HepG2 (cell line): ENCODE results near the gene NFIC. TPM values are rescaled to one million over a fixed set of nuclear protein-coding genes. Genes with fewer than 3 reads are reported as not detected.

ENCODE experiments used
- AKAP8 ChIP-seq: sonication (generic); formaldehyde crosslinking; IDR thresholded peaks from 2 replicates; pipeline ENCODE4 v1.5.1; 2020; ENCODE audit warnings: mild to moderate bottlenecking, missing genetic modification reagents
- ERF ChIP-seq: IDR thresholded peaks from 2 replicates; pipeline ENCODE4 v1.6.1; 2018; ENCODE audit warnings: missing biosample characterization, missing genetic modification reagents
- HDAC6 ChIP-seq: fragments of 200-600 bp; sonication (generic); IDR thresholded peaks from 2 replicates; pipeline ENCODE4 v1.7.0; 2017; ENCODE audit warnings: mild to moderate bottlenecking, antibody characterized with exemption, low read length, low read depth
- HNRNPL ChIP-seq: fragments of 200-400 bp; formaldehyde crosslinking; IDR thresholded peaks from 2 replicates; pipeline ENCODE4 v1.6.1; 2017; ENCODE audit warnings: mild to moderate bottlenecking, low read depth, low read length
- HNRNPLL ChIP-seq: fragments of 200-400 bp; formaldehyde crosslinking; IDR thresholded peaks from 2 replicates; pipeline ENCODE4 v1.6.1; 2017; ENCODE audit warnings: mild to moderate bottlenecking, low read depth, low read length; ENCODE audit not compliant: poor library complexity, severe bottlenecking
- KDM2A ChIP-seq: sonication (generic); formaldehyde crosslinking; IDR thresholded peaks from 2 replicates; pipeline ENCODE4 v1.4.0; 2020; ENCODE audit warnings: low read depth, missing genetic modification reagents, borderline replicate concordance
- REL ChIP-seq: sonication (generic); formaldehyde crosslinking; conservative IDR thresholded peaks from 2 replicates; pipeline ENCODE4 v1.8.0; 2022; ENCODE audit warnings: mild to moderate bottlenecking, missing genetic modification reagents, moderate library complexity
- SALL1 ChIP-seq: sonication (generic); formaldehyde crosslinking; IDR thresholded peaks from 2 replicates; pipeline ENCODE4 v1.8.0; 2022; ENCODE audit warnings: mild to moderate bottlenecking, missing genetic modification reagents
- TEAD2 ChIP-seq: sonication (generic); formaldehyde crosslinking; IDR thresholded peaks from 2 replicates; pipeline ENCODE4 v1.9.0; 2021; ENCODE audit warnings: missing genetic modification reagents
- TFDP1 ChIP-seq: IDR thresholded peaks from 2 replicates; pipeline ENCODE4 v1.6.1; 2016; ENCODE audit warnings: missing compliant biosample characterization, missing genetic modification reagents, borderline replicate concordance
- ZFP90 ChIP-seq: sonication (generic); formaldehyde crosslinking; IDR thresholded peaks from 2 replicates; pipeline ENCODE4 v1.8.0; 2022; ENCODE audit warnings: missing genetic modification reagents, mild to moderate bottlenecking, inconsistent platforms, borderline replicate concordance
- ZMAT5 ChIP-seq: sonication (generic); formaldehyde crosslinking; IDR thresholded peaks from 2 replicates; pipeline ENCODE4 v1.5.0; 2020; ENCODE audit warnings: mild to moderate bottlenecking, low read depth, missing genetic modification reagents, borderline replicate concordance
- ZNF460 ChIP-seq: sonication (generic); formaldehyde crosslinking; IDR thresholded peaks from 2 replicates; pipeline ENCODE4 v1.5.1; 2020; ENCODE audit warnings: missing genetic modification reagents, mild to moderate bottlenecking, borderline replicate concordance
- ZNF629 ChIP-seq: sonication (generic); formaldehyde crosslinking; conservative IDR thresholded peaks from 2 replicates; pipeline ENCODE4 v1.5.0; 2020; ENCODE audit warnings: missing genetic modification reagents
- ZNF75D ChIP-seq: sonication (generic); formaldehyde crosslinking; IDR thresholded peaks from 2 replicates; pipeline ENCODE4 v1.8.1; 2023; ENCODE audit warnings: missing genetic modification reagents, mild to moderate bottlenecking, borderline replicate concordance
- ZNF841 ChIP-seq: sonication (generic); formaldehyde crosslinking; IDR thresholded peaks from 2 replicates; pipeline ENCODE4 v1.8.1; 2023; ENCODE audit warnings: missing genetic modification reagents, borderline replicate concordance
- polyA plus RNA-seq, 8 experiments: library from polyadenylated mRNA; depleted of rRNA in 3 of 8; stranded (reverse) in 7 of 8; unstranded in 1 of 8; fragments of >200 nt; fragmentation: Illumina TruSeq in 4 of 8; extraction: Trizol in 4 of 8; gene quantifications; 2 replicates each; pipeline versions ENCODE4 v1.2.1 to v1.2.3, GENCODE V29; 2011 to 2016; ENCODE audit warnings: low read depth in 4 of 8, missing spikeins in 1 of 8, mixed read lengths in 1 of 8; ENCODE audit not compliant: insufficient read depth in 1 of 8
- total RNA-seq, 5 experiments: library from RNA; depleted of rRNA; stranded (reverse); fragments of >200 nt; fragmentation: Illumina TruSeq; extraction: Trizol; gene quantifications; 2 replicates each; pipeline ENCODE4 v1.2.3, GENCODE V29; 2016; ENCODE audit warnings: low read depth in 1 of 5
- TF ChIP-seq, protein P1 (sequence below): sonication (generic); formaldehyde crosslinking; IDR thresholded peaks from 2 replicates; pipeline ENCODE4 v1.4.0; 2020; ENCODE audit warnings: missing genetic modification reagents
- TF ChIP-seq, protein P2 (sequence below): IDR thresholded peaks from 2 replicates; pipeline ENCODE4 v1.4.0; 2020; ENCODE audit warnings: mild to moderate bottlenecking, missing genetic modification reagents
- TF ChIP-seq, protein P3 (sequence below): IDR thresholded peaks from 2 replicates; pipeline ENCODE4 v1.6.1; 2016
- TF ChIP-seq, protein P4 (sequence below): IDR thresholded peaks from 2 replicates; pipeline ENCODE4 v1.6.1; 2016; ENCODE audit warnings: low read depth, control low read depth

Gene NFIC
- total and polyA plus RNA-seq, 2 of the 13 experiments (the other 11 are each of a cell fraction or from before 2014, with no cell fraction given), result 1.3 to 2.5 TPM

GRCh38 chr19:3372413-3372812, 6.0 kb downstream of the NFIC start (continued):
- TF ChIP-seq, protein P1, sequence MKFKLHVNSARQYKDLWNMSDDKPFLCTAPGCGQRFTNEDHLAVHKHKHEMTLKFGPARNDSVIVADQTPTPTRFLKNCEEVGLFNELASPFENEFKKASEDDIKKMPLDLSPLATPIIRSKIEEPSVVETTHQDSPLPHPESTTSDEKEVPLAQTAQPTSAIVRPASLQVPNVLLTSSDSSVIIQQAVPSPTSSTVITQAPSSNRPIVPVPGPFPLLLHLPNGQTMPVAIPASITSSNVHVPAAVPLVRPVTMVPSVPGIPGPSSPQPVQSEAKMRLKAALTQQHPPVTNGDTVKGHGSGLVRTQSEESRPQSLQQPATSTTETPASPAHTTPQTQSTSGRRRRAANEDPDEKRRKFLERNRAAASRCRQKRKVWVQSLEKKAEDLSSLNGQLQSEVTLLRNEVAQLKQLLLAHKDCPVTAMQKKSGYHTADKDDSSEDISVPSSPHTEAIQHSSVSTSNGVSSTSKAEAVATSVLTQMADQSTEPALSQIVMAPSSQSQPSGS (CRISPR knock-in tag), result no peak
- TF ChIP-seq SALL1 (CRISPR knock-in tag) (peak; percentile 43; the same call in 1 of the 2 replicates), ERF (0 out of 2 replicates have a peak, but pooled peaks have one; percentile 38), ZNF460 (CRISPR knock-in tag) (no peak), TFDP1 (CRISPR knock-in tag) (peak; percentile 61; the same call in 1 of the 2 replicates), AKAP8 (CRISPR knock-in tag) (no peak), HNRNPL (no peak), ZNF841 (CRISPR knock-in tag) (no peak), ZNF75D (CRISPR knock-in tag) (no peak), ZFP90 (CRISPR knock-in tag) (no peak), ZNF629 (CRISPR knock-in tag) (peak; percentile 70), HNRNPLL (no peak), ZMAT5 (CRISPR knock-in tag) (no peak), HDAC6 (no peak), REL (no peak), TEAD2 (no peak), KDM2A (CRISPR knock-in tag) (0 out of 2 replicates have a peak, but pooled peaks have one; percentile 20)
- TF ChIP-seq, protein P2, sequence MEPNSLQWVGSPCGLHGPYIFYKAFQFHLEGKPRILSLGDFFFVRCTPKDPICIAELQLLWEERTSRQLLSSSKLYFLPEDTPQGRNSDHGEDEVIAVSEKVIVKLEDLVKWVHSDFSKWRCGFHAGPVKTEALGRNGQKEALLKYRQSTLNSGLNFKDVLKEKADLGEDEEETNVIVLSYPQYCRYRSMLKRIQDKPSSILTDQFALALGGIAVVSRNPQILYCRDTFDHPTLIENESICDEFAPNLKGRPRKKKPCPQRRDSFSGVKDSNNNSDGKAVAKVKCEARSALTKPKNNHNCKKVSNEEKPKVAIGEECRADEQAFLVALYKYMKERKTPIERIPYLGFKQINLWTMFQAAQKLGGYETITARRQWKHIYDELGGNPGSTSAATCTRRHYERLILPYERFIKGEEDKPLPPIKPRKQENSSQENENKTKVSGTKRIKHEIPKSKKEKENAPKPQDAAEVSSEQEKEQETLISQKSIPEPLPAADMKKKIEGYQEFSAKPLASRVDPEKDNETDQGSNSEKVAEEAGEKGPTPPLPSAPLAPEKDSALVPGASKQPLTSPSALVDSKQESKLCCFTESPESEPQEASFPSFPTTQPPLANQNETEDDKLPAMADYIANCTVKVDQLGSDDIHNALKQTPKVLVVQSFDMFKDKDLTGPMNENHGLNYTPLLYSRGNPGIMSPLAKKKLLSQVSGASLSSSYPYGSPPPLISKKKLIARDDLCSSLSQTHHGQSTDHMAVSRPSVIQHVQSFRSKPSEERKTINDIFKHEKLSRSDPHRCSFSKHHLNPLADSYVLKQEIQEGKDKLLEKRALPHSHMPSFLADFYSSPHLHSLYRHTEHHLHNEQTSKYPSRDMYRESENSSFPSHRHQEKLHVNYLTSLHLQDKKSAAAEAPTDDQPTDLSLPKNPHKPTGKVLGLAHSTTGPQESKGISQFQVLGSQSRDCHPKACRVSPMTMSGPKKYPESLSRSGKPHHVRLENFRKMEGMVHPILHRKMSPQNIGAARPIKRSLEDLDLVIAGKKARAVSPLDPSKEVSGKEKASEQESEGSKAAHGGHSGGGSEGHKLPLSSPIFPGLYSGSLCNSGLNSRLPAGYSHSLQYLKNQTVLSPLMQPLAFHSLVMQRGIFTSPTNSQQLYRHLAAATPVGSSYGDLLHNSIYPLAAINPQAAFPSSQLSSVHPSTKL, result 0 out of 2 replicates have a peak, but pooled peaks have one; percentile 34
- TF ChIP-seq, protein P3, sequence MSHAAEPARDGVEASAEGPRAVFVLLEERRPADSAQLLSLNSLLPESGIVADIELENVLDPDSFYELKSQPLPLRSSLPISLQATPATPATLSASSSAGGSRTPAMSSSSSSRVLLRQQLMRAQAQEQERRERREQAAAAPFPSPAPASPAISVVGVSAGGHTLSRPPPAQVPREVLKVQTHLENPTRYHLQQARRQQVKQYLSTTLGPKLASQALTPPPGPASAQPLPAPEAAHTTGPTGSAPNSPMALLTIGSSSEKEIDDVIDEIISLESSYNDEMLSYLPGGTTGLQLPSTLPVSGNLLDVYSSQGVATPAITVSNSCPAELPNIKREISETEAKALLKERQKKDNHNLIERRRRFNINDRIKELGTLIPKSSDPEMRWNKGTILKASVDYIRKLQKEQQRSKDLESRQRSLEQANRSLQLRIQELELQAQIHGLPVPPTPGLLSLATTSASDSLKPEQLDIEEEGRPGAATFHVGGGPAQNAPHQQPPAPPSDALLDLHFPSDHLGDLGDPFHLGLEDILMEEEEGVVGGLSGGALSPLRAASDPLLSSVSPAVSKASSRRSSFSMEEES (CRISPR knock-in tag), result no peak
- TF ChIP-seq, protein P4, sequence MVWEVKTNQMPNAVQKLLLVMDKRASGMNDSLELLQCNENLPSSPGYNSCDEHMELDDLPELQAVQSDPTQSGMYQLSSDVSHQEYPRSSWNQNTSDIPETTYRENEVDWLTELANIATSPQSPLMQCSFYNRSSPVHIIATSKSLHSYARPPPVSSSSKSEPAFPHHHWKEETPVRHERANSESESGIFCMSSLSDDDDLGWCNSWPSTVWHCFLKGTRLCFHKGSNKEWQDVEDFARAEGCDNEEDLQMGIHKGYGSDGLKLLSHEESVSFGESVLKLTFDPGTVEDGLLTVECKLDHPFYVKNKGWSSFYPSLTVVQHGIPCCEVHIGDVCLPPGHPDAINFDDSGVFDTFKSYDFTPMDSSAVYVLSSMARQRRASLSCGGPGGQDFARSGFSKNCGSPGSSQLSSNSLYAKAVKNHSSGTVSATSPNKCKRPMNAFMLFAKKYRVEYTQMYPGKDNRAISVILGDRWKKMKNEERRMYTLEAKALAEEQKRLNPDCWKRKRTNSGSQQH, result 0 out of 2 replicates have a peak, but pooled peaks have one; percentile 46
